BE2C (cell line): ENCODE measurements around the gene TBCC.

Experiments
- DNase-seq: peaks from one replicate; pipeline ENCODE4 v3.0.0-alpha.2; 2020
- H3K27me3 ChIP-seq: fragments of 250-450 bp; sonication (Bioruptor Pico); 2 replicates; pipeline ENCODE4 v1.5.1; 2020; ENCODE audit warnings: mild to moderate bottlenecking
- H3K36me3 ChIP-seq: fragments of 250-450 bp; sonication (Bioruptor Pico); 2 replicates; pipeline ENCODE4 v1.5.1; 2020; ENCODE audit warnings: mild to moderate bottlenecking
- H3K4me1 ChIP-seq: fragments of 250-450 bp; sonication (Bioruptor Pico); 2 replicates; pipeline ENCODE4 v1.5.1; 2020
- H3K4me3 ChIP-seq: 2 replicates; pipeline ENCODE4 v1.5.1; 2011; ENCODE audit warnings: low read depth, low read length
- H3K9me3 ChIP-seq: fragments of 250-450 bp; sonication (Bioruptor Pico); 2 replicates; pipeline ENCODE4 v1.5.1; 2020
- TF ChIP-seq, protein P1 (sequence below): IDR thresholded peaks from 2 replicates; pipeline ENCODE4 v1.5.1; 2012; ENCODE audit warnings: mild to moderate bottlenecking, low read depth, low read length

The TBCC gene

DNA sequence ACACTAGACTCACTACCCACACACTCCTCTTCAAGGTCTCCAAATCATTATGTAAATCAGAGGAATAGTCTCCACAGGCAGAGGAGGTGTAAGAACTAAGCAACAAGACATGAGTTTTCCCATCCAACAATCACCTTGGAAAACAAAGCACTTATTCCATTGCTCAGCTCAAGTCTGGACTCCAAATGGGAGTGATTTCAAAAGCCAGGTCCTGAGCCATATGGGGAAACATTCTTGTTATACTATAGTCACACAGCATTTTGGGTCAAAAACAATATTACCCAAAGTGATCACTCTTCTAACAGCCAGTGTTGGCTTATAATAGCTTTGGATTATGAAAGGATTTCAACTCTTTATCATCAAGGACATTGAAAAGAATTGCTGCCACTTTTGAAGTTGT, 19.9 kb downstream of the TBCC start:
- DNase-seq = no peak
- H3K4me3 ChIP-seq = no peak overlapping the region
- TF ChIP-seq, protein P1, sequence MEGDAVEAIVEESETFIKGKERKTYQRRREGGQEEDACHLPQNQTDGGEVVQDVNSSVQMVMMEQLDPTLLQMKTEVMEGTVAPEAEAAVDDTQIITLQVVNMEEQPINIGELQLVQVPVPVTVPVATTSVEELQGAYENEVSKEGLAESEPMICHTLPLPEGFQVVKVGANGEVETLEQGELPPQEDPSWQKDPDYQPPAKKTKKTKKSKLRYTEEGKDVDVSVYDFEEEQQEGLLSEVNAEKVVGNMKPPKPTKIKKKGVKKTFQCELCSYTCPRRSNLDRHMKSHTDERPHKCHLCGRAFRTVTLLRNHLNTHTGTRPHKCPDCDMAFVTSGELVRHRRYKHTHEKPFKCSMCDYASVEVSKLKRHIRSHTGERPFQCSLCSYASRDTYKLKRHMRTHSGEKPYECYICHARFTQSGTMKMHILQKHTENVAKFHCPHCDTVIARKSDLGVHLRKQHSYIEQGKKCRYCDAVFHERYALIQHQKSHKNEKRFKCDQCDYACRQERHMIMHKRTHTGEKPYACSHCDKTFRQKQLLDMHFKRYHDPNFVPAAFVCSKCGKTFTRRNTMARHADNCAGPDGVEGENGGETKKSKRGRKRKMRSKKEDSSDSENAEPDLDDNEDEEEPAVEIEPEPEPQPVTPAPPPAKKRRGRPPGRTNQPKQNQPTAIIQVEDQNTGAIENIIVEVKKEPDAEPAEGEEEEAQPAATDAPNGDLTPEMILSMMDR = no peak
- no peaks in the 10 kb centered on the region for H3K9me3 ChIP-seq
- no peaks in the 10 kb centered on the region for H3K27me3 ChIP-seq
- H3K4me1 ChIP-seq = no peaks in the 10 kb centered on the region
- no peaks in the 10 kb centered on the region for H3K36me3 ChIP-seq

DNA sequence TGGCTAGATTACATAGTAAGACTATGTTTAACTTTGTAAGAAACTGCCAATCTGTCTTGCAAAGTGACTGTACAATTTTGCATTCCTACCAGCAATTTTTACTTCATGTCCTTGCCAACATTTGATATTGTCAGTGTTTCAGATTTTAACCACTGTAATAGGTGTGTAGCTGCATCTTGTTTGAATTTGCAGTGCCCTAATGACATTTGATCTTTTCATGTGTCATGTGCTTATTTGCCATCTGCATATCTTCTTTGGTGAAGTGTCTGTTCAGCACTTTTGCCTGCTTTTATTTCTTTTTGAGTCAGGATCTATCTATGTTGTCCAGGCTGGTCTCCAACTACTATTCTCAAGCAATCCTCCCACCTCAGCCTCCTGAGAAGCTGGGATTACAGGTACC, 21.1 kb downstream of the TBCC start:
- Histone ChIP-seq H3K4me3 (no peak overlapping the region), H3K9me3 (no peaks in the 10 kb centered on the region), H3K36me3 (no peaks in the 10 kb centered on the region), H3K4me1 (no peaks in the 10 kb centered on the region), H3K27me3 (no peaks in the 10 kb centered on the region)
- no peak for DNase-seq
- TF ChIP-seq, protein P1 = no peak

DNA sequence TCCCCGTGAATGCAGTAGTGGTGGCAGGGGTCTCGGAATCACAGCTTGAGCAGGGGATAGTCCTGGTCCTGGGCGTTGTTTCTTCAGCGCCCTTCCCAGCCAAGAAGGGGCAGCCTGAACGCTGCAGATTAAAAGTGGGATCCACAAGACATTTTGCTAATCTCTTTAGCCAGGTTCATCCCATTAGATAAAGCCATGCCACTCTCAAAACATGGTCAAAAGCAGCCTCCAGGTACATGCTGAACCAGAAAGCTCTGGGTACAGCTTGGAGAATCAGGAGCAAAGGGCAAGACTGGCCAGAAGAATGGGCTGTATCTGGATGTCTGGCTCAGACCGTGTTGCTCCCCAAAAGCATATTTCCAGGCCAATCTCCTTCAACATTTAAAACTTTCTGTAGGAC, 23.4 kb downstream of the TBCC start, which contains the start of gene PRPH2:
TSS of gene PRPH2 (minus strand) at position 101 of the 400 bp plus-strand sequence. CDS start 263 bp downstream, outside the sequence.
- Histone ChIP-seq H3K27me3 (no peaks in the 10 kb centered on the region), H3K36me3 (no peaks in the 10 kb centered on the region), H3K4me1 (no peaks in the 10 kb centered on the region), H3K4me3 (no peak within 1 kb of the TSS), H3K9me3 (no peaks in the 10 kb centered on the region)
- no peak for DNase-seq
- TF ChIP-seq, protein P1 = no peak

DNA sequence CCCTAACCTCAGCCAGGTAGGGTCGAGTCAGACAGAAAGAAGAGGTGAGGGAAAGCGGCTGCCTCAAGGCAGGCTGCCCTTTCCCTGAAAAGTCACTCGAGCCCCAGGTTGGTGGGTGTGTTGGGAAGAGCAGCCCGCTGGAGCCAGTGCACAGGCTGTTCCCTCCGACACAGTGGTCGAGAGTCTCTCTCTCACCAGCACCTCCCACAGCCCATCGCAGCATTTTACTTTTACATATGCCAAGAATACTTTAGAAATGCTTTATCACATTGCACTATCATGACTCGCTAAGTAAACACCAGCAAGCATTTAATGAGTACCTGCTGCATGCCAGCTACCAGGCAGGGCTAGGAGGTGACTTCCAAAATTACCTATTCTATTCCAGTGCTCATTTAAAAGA, 25.2 kb downstream of the TBCC start:
- no peaks in the 10 kb centered on the region for H3K4me1 ChIP-seq
- TF ChIP-seq, protein P1 = no peak
- H3K9me3 ChIP-seq = no peaks in the 10 kb centered on the region
- H3K4me3 ChIP-seq = no peak overlapping the region
- H3K27me3 ChIP-seq = no peaks in the 10 kb centered on the region
- DNase-seq = no peak
- no peaks in the 10 kb centered on the region for H3K36me3 ChIP-seq

DNA sequence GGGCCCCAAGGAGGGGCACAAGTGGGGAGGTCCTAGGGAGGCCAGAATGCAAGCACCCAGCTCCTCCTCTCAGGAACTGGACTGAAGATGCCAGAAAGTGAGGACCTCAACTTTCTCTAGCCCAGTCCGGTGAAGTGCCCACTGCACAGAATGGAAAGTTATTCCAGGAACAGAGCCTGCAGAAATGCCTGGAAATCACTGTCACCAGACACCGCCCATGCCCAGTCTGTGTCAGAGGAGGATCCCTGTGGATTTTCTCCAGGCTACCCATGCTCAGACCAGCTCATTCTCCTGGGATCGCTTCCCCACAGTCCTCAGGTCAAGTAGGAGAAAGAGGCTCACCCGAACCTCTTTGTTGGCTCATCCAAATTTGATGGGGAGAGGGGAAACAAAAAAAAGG, 30.0 kb downstream of the TBCC start:
- H3K9me3 ChIP-seq = no peaks in the 10 kb centered on the region
- no peak overlapping the region for H3K4me3 ChIP-seq
- no peaks in the 10 kb centered on the region for H3K4me1 ChIP-seq
- no peaks in the 10 kb centered on the region for H3K27me3 ChIP-seq
- DNase-seq = no peak
- TF ChIP-seq, protein P1 = no peak
- no peaks in the 10 kb centered on the region for H3K36me3 ChIP-seq

DNA sequence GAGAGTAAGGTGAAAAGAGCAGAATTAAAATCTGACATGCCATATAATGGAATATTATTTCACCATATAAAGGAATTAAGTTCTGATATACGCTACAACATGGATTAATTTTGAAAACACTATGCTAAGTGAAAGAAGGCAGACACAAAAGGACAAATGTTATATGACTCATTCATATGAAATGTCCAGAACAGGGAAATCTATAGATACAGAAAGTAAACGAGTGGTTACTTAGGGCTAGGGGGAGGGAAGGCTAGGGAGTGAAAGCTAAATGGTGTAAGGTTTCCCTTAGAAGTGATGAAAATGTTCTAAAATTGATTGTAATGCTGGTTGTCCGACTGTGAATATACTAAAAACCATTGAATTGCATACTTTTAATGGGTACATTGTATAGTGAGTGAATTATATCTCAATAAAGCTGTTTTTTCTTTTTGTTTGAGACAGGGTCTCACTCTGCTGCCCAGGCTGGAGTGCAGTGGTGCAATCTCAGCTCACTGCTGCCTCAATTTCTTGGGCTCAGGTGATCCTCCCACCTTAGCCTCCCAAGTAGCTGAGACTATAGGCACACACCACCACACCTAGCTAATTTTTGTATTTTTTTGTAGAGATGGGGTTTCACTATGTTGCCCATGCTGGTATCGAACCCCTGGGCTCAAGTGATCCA, 31.7 kb downstream of the TBCC start:
- TF ChIP-seq, protein P1 = no peak
- Histone ChIP-seq H3K4me3 (no peak overlapping the region), H3K36me3 (no peaks in the 10 kb centered on the region), H3K27me3 (no peaks in the 10 kb centered on the region), H3K9me3 (no peaks in the 10 kb centered on the region), H3K4me1 (no peaks in the 10 kb centered on the region)
- no peak for DNase-seq
